Ishikawa (cell line): ENCODE results near the gene CCDC88A.

Experiments
- FOXM1 ChIP-seq: IDR thresholded peaks from 2 replicates; pipeline ENCODE4 v1.6.1; 2012; ENCODE audit warnings: low read depth, borderline replicate concordance
- RAD21 ChIP-seq: IDR thresholded peaks from 2 replicates; pipeline ENCODE4 v1.6.1; 2012; ENCODE audit warnings: low read depth
- TAF1 ChIP-seq: IDR thresholded peaks from 2 replicates; pipeline ENCODE4 v1.6.1; 2012; ENCODE audit warnings: low read depth, mild to moderate bottlenecking
- YY1 ChIP-seq: IDR thresholded peaks from 2 replicates; pipeline ENCODE4 v1.6.1; 2012; ENCODE audit warnings: low read depth

DNA sequence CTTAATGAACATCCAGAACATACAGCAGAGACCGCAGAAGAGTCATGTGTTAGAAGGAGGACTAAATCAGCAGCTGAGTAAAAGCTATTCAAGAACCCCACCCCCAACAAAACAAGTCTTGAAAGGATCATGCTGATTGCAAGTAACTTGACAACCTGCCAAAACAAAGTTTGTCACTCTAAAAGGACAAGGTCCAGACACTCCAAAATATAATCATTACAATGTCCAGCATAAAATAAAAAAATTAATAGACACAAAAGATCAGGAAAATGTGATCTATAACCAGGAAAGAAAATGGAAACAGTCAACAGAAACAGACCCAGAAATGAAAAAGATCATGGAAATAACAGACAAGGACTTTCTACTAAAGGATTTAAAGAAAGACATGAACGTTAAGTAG, 28.5 kb downstream of the CCDC88A start:
- TF ChIP-seq YY1 (no peak), RAD21 (no peak), TAF1 (no peak), FOXM1 (no peak)
